Endothelial cell of umbilical vein (primary cell): ENCODE data around the gene GSTO2. TPM values are rescaled to one million over a fixed set of nuclear protein-coding genes. Genes with fewer than 3 reads are reported as not detected.

ENCODE experiments used
- BruUV-seq: library from RNA; stranded (reverse); fragments of 400-500 nt; replicated peaks from 2 replicates; lab custom pipeline; 2021; lab: Mats Ljungman, UMichigan
- CTCF ChIA-PET: fragments of 300-600, 350-600 bp; sonication (Branson Sonifier 250); formaldehyde crosslinking; loops from one replicate; lab custom pipeline; 2021; ENCODE audit warnings: antibody characterized with exemption, inconsistent platforms; lab: Charles Lee
- POLR2A ChIA-PET: fragments of 300-600, 350-600 bp; sonication (Branson Sonifier 250); formaldehyde crosslinking; loops from one replicate; lab custom pipeline; 2021; ENCODE audit warnings: antibody characterized with exemption, inconsistent platforms; lab: Charles Lee
- DNase-seq: peaks from one replicate; pipeline ENCODE4 v3.0.0-alpha.2; 2011; ENCODE audit warnings: low read depth, low spot score
- FAIRE-seq: peaks from 2 replicates; lab custom pipeline; 2011; peaks lifted over from hg19 to GRCh38; lab: Jason Lieb, UNC
- H2AFZ ChIP-seq: 2 replicates; pipeline ENCODE4 v1.6.0; 2012; ENCODE audit warnings: low read depth, low read length, control low read depth, inconsistent platforms
- H3K27ac ChIP-seq: 2 replicates; pipeline ENCODE4 v1.5.1; 2011; ENCODE audit warnings: low read depth, mild to moderate bottlenecking, control low read depth, low read length, moderate library complexity; ENCODE audit not compliant: insufficient read depth
- H3K27me3 ChIP-seq, 2 experiments: 2 replicates each; pipeline versions ENCODE4 v1.6.0 to v1.6.1; 2011; ENCODE audit warnings: low read length in 2 of 2, mixed read lengths in 1 of 2; ENCODE audit not compliant: control insufficient read depth in 2 of 2, insufficient read depth in 2 of 2
- H3K36me3 ChIP-seq, 2 experiments: 2 replicates in 1 of 2; 3 replicates in 1 of 2; pipeline ENCODE4 v1.5.1; 2011; ENCODE audit warnings: low read length in 2 of 2, mild to moderate bottlenecking in 1 of 2, moderate library complexity in 1 of 2; ENCODE audit not compliant: control insufficient read depth in 2 of 2, insufficient read depth in 2 of 2; ENCODE audit errors: extremely low read depth in 1 of 2
- H3K4me1 ChIP-seq: 3 replicates; pipeline ENCODE4 v1.5.1; 2011; ENCODE audit warnings: mild to moderate bottlenecking, low read length; ENCODE audit not compliant: control insufficient read depth, insufficient read depth; ENCODE audit errors: extremely low read depth
- H3K4me2 ChIP-seq: 2 replicates; pipeline ENCODE4 v1.6.1; 2011; ENCODE audit warnings: low read length, control low read depth, mixed read lengths; ENCODE audit not compliant: insufficient read depth
- H3K4me3 ChIP-seq, 3 experiments: fragments of 200-600 bp in 1 of 3; sonication (generic), shearing (Covaris generic) in 1 of 3; replicated peaks in 1 of 3; 2 replicates each; pipeline ENCODE4 v1.5.1; 2011 to 2016; ENCODE audit warnings: control low read depth in 3 of 3, low read length in 3 of 3, mild to moderate bottlenecking in 2 of 3, inconsistent platforms in 1 of 3, low read depth in 1 of 3, moderate library complexity in 1 of 3; ENCODE audit not compliant: insufficient read depth in 1 of 3
- H3K79me2 ChIP-seq: 2 replicates; pipeline ENCODE4 v1.6.0; 2012; ENCODE audit warnings: low read length, inconsistent platforms; ENCODE audit not compliant: control insufficient read depth, insufficient read depth
- H3K9ac ChIP-seq: replicated peaks from 2 replicates; pipeline ENCODE3; 2011; ENCODE audit warnings: low read length, control low read depth; ENCODE audit not compliant: insufficient read depth; ENCODE audit errors: extremely low read depth
- H3K9me1 ChIP-seq: replicated peaks from 3 replicates; pipeline ENCODE4 v1.6.0; 2011; ENCODE audit warnings: mild to moderate bottlenecking, low read length; ENCODE audit not compliant: control insufficient read depth, insufficient read depth; ENCODE audit errors: extremely low read depth
- H3K9me3 ChIP-seq: replicated peaks from 2 replicates; pipeline ENCODE4 v1.5.1; 2012; ENCODE audit warnings: low read length, inconsistent platforms; ENCODE audit not compliant: control insufficient read depth, insufficient read depth
- H4K20me1 ChIP-seq: replicated peaks from 2 replicates; pipeline ENCODE3; 2011; ENCODE audit warnings: mild to moderate bottlenecking, low read length; ENCODE audit not compliant: control insufficient read depth, insufficient read depth; ENCODE audit errors: extremely low read depth
- CTCF ChIP-seq, 2 donors: IDR thresholded peaks; 1 replicate in 1 of 2; 2 replicates in 1 of 2; pipeline ENCODE4 v1.5.1; 2011; ENCODE audit warnings: low read length in 2 of 2, mild to moderate bottlenecking in 2 of 2, moderate library complexity in 2 of 2, control low read depth in 1 of 2, inconsistent platforms in 1 of 2, low read depth in 1 of 2; ENCODE audit not compliant: insufficient read depth in 1 of 2; ENCODE audit errors: extremely low read depth in 1 of 2
- EZH2 ChIP-seq: IDR thresholded peaks from 2 replicates; pipeline ENCODE4 v1.6.1; 2012; ENCODE audit warnings: borderline replicate concordance, low read depth, mild to moderate bottlenecking, moderate library complexity, low read length, inconsistent platforms; ENCODE audit not compliant: severe bottlenecking
- GATA2 ChIP-seq: IDR thresholded peaks from 2 replicates; pipeline ENCODE4 v1.7.0; 2011; ENCODE audit warnings: low read depth, mild to moderate bottlenecking, moderate library complexity, mixed read lengths, low read length; ENCODE audit not compliant: insufficient read length, insufficient read depth
- JUN ChIP-seq: IDR thresholded peaks from 2 replicates; pipeline ENCODE4 v1.6.1; 2011; ENCODE audit warnings: borderline replicate concordance, low read depth; ENCODE audit not compliant: insufficient read length, insufficient read depth
- MAX ChIP-seq: IDR thresholded peaks from 2 replicates; pipeline ENCODE4 v1.6.1; 2011; ENCODE audit not compliant: insufficient read depth, insufficient read length
- MYC ChIP-seq: IDR thresholded peaks from one replicate; pipeline ENCODE4 v1.6.1; 2011; ENCODE audit warnings: mild to moderate bottlenecking, low read depth, low read length
- POLR2A ChIP-seq: IDR thresholded peaks from 2 replicates; pipeline ENCODE4 v1.6.1; 2012; ENCODE audit warnings: low read depth, mild to moderate bottlenecking, control low read depth, low read length
- POLR2AphosphoS5 ChIP-seq: IDR thresholded peaks from 2 replicates; pipeline ENCODE4 v1.6.1; 2012; ENCODE audit warnings: low read depth, mild to moderate bottlenecking, control low read depth, low read length, moderate library complexity; ENCODE audit not compliant: insufficient read depth
- dilution Hi-C: fragments of 300-500 bp; cut with MboI; formaldehyde crosslinking; loops from one replicate; pipeline ENCODE4 v1.15.0; 2019; ENCODE audit warnings: low sequenced_read_pairs; ENCODE audit not compliant: extremely low pct_ligation_motif_present
- intact Hi-C: fragments of 100-400 bp; cut with micrococcal nuclease; formaldehyde crosslinking; loops from one replicate; pipeline ENCODE4 v1.10.0; 2022
- polyA plus RNA-seq, 4 experiments: library from polyadenylated mRNA; depleted of rRNA in 3 of 4; stranded (reverse) in 3 of 4; unstranded in 1 of 4; fragments of >200 nt; gene quantifications; 2 replicates each; pipeline versions ENCODE4 v1.2.1 to v1.2.3, GENCODE V29; 2011 to 2012; ENCODE audit warnings: missing spikeins in 1 of 4
- total RNA-seq: library from RNA; stranded (reverse); gene quantifications from 2 replicates; pipeline ENCODE4 v1.2.3, GENCODE V29; 2021

Gene GSTO2
- total and polyA plus RNA-seq, 2 donors (not counting 3 experiments of a cell fraction or from before 2014, with no cell fraction given), result 0.84 to 1.4 TPM

GRCh38 chr10:104240078-104240477 is 28.9 kb upstream of the GSTO2 start:
- Histone ChIP-seq H3K79me2 (no peaks in the 10 kb centered on the region), H2AFZ (no peak overlapping the region), H3K4me2 (no peak overlapping the region), H3K4me3 (no peak overlapping the region), H3K9me3 (no peaks in the 10 kb centered on the region), H3K4me1 (no peaks in the 10 kb centered on the region), H3K36me3 (no peaks in the 10 kb centered on the region), H3K27ac (no peak overlapping the region), H3K27me3 (peaks cover 18 to 22% of the 10 kb centered on the region in 2 experiments), H3K9me1 (no peaks in the 10 kb centered on the region), H3K9ac (no peak overlapping the region), H4K20me1 (no peaks in the 10 kb centered on the region)
- intact Hi-C loops, result no loop called here
- dilution Hi-C loops, result no loop called here
- CTCF ChIA-PET, result no interaction called here
- TF ChIP-seq MAX (no peak), JUN (no peak), POLR2AphosphoS5 (no peak), MYC (no peak), GATA2 (no peak), POLR2A (no peak), CTCF (IDR thresholded peaks at IDR 0.05; ENCODE audit: extremely low read depth in 1 of 2, insufficient read depth in 1 of 2, low read depth in 1 of 2, low read length in 2 of 2) (no peak), EZH2 (no peak)
- DNase-seq, result no peak
- no peak for FAIRE-seq
- POLR2A ChIA-PET, result no interaction called here
- no TSS peak for BruUV-seq
